B cell (primary cell): Measurements from ENCODE around the gene SMURF1.

Experiments used
- CTCF ChIP-seq: fragments of 200-600 bp; IDR thresholded peaks from one replicate; pipeline ENCODE4 v1.8.0; 2022; ENCODE audit warnings: antibody characterized with exemption, mild to moderate bottlenecking
- EZH2 ChIP-seq: IDR thresholded peaks from 2 replicates; pipeline ENCODE4 v1.6.1; 2012; ENCODE audit warnings: borderline replicate concordance, low read depth, mild to moderate bottlenecking, moderate library complexity, low read length; ENCODE audit not compliant: insufficient read depth, poor library complexity, severe bottlenecking

DNA sequence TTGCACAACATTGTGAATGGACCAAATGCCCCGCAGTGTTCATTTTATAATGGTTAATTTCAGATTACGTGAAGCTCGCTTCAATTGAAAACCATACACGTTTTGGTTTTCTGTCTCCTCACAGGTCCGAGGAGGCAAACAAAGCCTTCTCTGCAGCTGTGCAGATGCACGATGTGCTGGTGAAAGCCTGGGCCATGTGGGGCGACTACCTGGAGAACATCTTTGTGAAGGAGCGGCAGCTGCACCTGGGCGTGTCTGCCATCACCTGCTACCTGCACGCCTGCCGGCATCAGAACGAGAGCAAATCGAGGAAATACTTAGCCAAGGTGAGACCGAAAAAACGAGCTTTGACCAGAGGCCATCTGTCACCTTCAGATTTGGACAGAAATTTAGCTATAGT, 155.3 kb downstream of the SMURF1 start:
- TF ChIP-seq CTCF, result no peak
- TF ChIP-seq EZH2, result no peak
